GM23338 (cell line): ENCODE data around the gene PRKCG. TPM values are rescaled to one million over a fixed set of nuclear protein-coding genes. Genes with fewer than 3 reads are reported as not detected.
A peak's percentile ranks its signal among the peaks of the same experiment; 100 is the strongest.

Experiments used
- ATAC-seq: fragments of 200-7000 bp; cut with Tn5 transposase; 3 replicates; pipeline ENCODE4 v1.9.1; 2020
- DNase-seq: peaks from one replicate; pipeline ENCODE4 v3.0.0-alpha.2; 2015; ENCODE audit warnings: low spot score
- H2AFZ ChIP-seq: fragments of 200-600 bp; sonication (generic); 2 replicates; pipeline ENCODE4 v1.8.0; 2016; ENCODE audit warnings: antibody characterized with exemption, mild to moderate bottlenecking, moderate library complexity
- H3F3A ChIP-seq: fragments of 200-600 bp; sonication (generic); replicated peaks from 2 replicates; pipeline ENCODE4 v1.8.0; 2017; ENCODE audit warnings: antibody characterized with exemption, mixed run types, low read depth
- H3K27ac ChIP-seq: fragments of 200-600 bp; sonication (generic); 2 replicates; pipeline ENCODE4 v1.6.1; 2016; ENCODE audit warnings: low read depth
- H3K27me3 ChIP-seq: fragments of 200-600 bp; sonication (generic); 2 replicates; pipeline ENCODE4 v1.8.0; 2016; ENCODE audit warnings: mild to moderate bottlenecking, mixed run types, moderate library complexity; ENCODE audit not compliant: insufficient read depth
- H3K36me3 ChIP-seq: fragments of 200-600 bp; sonication (generic); 2 replicates; pipeline ENCODE4 v1.8.0; 2016; ENCODE audit warnings: mild to moderate bottlenecking; ENCODE audit not compliant: insufficient read depth
- H3K4me1 ChIP-seq: fragments of 200-600 bp; sonication (generic); 2 replicates; pipeline ENCODE4 v1.8.0; 2016; ENCODE audit warnings: mild to moderate bottlenecking, moderate library complexity; ENCODE audit not compliant: insufficient read depth
- H3K4me2 ChIP-seq: fragments of 200-600 bp; sonication (generic); 2 replicates; pipeline ENCODE4 v1.7.1; 2017; ENCODE audit warnings: mixed run types
- H3K4me3 ChIP-seq: fragments of 200-600 bp; sonication (generic); 2 replicates; pipeline ENCODE4 v1.6.1; 2016; ENCODE audit warnings: mixed run types
- H3K79me2 ChIP-seq: fragments of 200-600 bp; sonication (generic); replicated peaks from 2 replicates; pipeline ENCODE4 v1.8.0; 2017; ENCODE audit warnings: mild to moderate bottlenecking; ENCODE audit not compliant: insufficient read depth
- H3K9me2 ChIP-seq: fragments of 200-600 bp; sonication (generic); 2 replicates; pipeline ENCODE4 v1.8.0; 2017; ENCODE audit not compliant: insufficient read depth
- H4K20me1 ChIP-seq: fragments of 200-600 bp; sonication (generic); replicated peaks from 2 replicates; pipeline ENCODE4 v1.8.0; 2017; ENCODE audit warnings: mild to moderate bottlenecking; ENCODE audit not compliant: insufficient read depth
- H3K27ac Mint-ChIP-seq: 2 replicates; pipeline ENCODE4 v1.8.0; 2020; ENCODE audit warnings: inconsistent platforms, mild to moderate bottlenecking, moderate library complexity, mixed read lengths
- H3K27me3 Mint-ChIP-seq: 3 replicates; pipeline ENCODE4 v1.8.0; 2022; ENCODE audit warnings: low read depth, mild to moderate bottlenecking, moderate library complexity, mixed read lengths, inconsistent platforms; ENCODE audit not compliant: insufficient read depth, poor library complexity
- H3K36me3 Mint-ChIP-seq: 3 replicates; pipeline ENCODE4 v1.8.0; 2021; ENCODE audit warnings: low read depth, mild to moderate bottlenecking, inconsistent platforms, moderate library complexity, mixed read lengths
- H3K4me1 Mint-ChIP-seq: 3 replicates; pipeline ENCODE4 v1.8.0; 2020; ENCODE audit warnings: mild to moderate bottlenecking, inconsistent platforms, mixed read lengths
- H3K4me3 Mint-ChIP-seq: 3 replicates; pipeline ENCODE4 v1.8.0; 2021; ENCODE audit warnings: moderate library complexity, mild to moderate bottlenecking, inconsistent platforms, mixed read lengths
- H3K9me3 Mint-ChIP-seq: 3 replicates; pipeline ENCODE4 v1.8.0; 2020; ENCODE audit warnings: moderate library complexity, mild to moderate bottlenecking, inconsistent platforms, mixed read lengths
- CREB1 ChIP-seq: fragments of 250-450 bp; sonication (Bioruptor Pico); IDR thresholded peaks from 2 replicates; pipeline ENCODE4 v1.5.0; 2020; ENCODE audit warnings: low read depth, mild to moderate bottlenecking, moderate library complexity
- CTCF ChIP-seq, 2 experiments: fragments of 200-600 bp in 1 of 2; sonication (generic) in 1 of 2; conservative IDR thresholded peaks; 2 replicates each; pipeline versions ENCODE4 v1.5.1 to v1.6.1; 2016 to 2017; ENCODE audit warnings: antibody characterized with exemption in 2 of 2, low read depth in 2 of 2, mild to moderate bottlenecking in 2 of 2, moderate library complexity in 1 of 2
- ETS1 ChIP-seq: IDR thresholded peaks from 2 replicates; pipeline ENCODE4 v1.6.1; 2016; ENCODE audit warnings: antibody characterized with exemption
- EZH2 ChIP-seq: fragments of 200-600 bp; sonication (generic); IDR thresholded peaks from one replicate; pipeline ENCODE4 v1.8.0; 2017; ENCODE audit warnings: antibody characterized with exemption, mild to moderate bottlenecking, low read depth; ENCODE audit not compliant: unreplicated experiment
- EZH2phosphoT487 ChIP-seq: fragments of 200-600 bp; sonication (generic); IDR thresholded peaks from one replicate; pipeline ENCODE4 v1.8.1; 2018; ENCODE audit warnings: antibody characterized with exemption; ENCODE audit not compliant: unreplicated experiment
- JUNB ChIP-seq: IDR thresholded peaks from one replicate; pipeline ENCODE4 v1.6.1; 2016; ENCODE audit warnings: antibody characterized with exemption; ENCODE audit not compliant: unreplicated experiment
- NANOG ChIP-seq: IDR thresholded peaks from 2 replicates; pipeline ENCODE4 v1.6.1; 2016; ENCODE audit warnings: antibody characterized with exemption, borderline replicate concordance
- POLR2AphosphoS5 ChIP-seq: IDR thresholded peaks from 2 replicates; pipeline ENCODE4 v1.6.1; 2016; ENCODE audit warnings: antibody characterized with exemption, low read depth
- REST ChIP-seq: IDR thresholded peaks from one replicate; pipeline ENCODE4 v1.6.1; 2018; ENCODE audit warnings: antibody characterized with exemption; ENCODE audit not compliant: unreplicated experiment
- STAT1 ChIP-seq: IDR thresholded peaks from one replicate; pipeline ENCODE4 v1.6.1; 2016; ENCODE audit warnings: antibody characterized with exemption; ENCODE audit not compliant: unreplicated experiment
- ZNF114 ChIP-seq: fragments of 250-450 bp; sonication (Bioruptor Pico); IDR thresholded peaks from 2 replicates; pipeline ENCODE4 v1.5.0; 2020; ENCODE audit warnings: mild to moderate bottlenecking, moderate library complexity
- ZNF331 ChIP-seq: fragments of 250-450 bp; sonication (Bioruptor Pico); IDR thresholded peaks from 2 replicates; pipeline ENCODE4 v1.5.0; 2020; ENCODE audit warnings: low read depth, mild to moderate bottlenecking, moderate library complexity
- ZNF462 ChIP-seq: fragments of 250-450 bp; sonication (Bioruptor Pico); IDR thresholded peaks from 2 replicates; pipeline ENCODE4 v1.5.0; 2020; ENCODE audit warnings: mild to moderate bottlenecking, moderate library complexity
- polyA plus RNA-seq: library from polyadenylated mRNA; unstranded; fragments of >200 nt; fragmentation: Nextera tagmentation; extraction: Ambion mirVana; gene quantifications from 2 replicates; pipeline ENCODE4 v1.2.1, GENCODE V29; 2016
- total RNA-seq: library from RNA; depleted of rRNA; stranded (reverse); fragments of >200 nt; shearing (Covaris generic); gene quantifications from 2 replicates; pipeline ENCODE4 v1.2.3, GENCODE V29; 2014

The PRKCG gene
- total and polyA plus RNA-seq, 2 experiments from 2014 or later: 15.4 to 15.9 TPM

- Mint-ChIP-seq H3K9me3 (no peaks in the 10 kb centered on the region), H3K27me3 (peaks cover 27% of the 10 kb centered on the region), H3K36me3 (peaks cover 3% of the 10 kb centered on the region; the same call in 2 of the 3 replicates), H3K4me1 (peaks cover 13% of the 10 kb centered on the region), H3K4me3 (peak overlapping the region; percentile 74), H3K27ac (no peak overlapping the region)
- Histone ChIP-seq H3K79me2 (no peaks in the 10 kb centered on the region), H3K27me3 (peaks cover 11% of the 10 kb centered on the region), H3K4me3 (peak overlapping the region; percentile 89), H3F3A (peaks cover 24% of the 10 kb centered on the region), H3K36me3 (no peaks in the 10 kb centered on the region; the same call in 1 of the 2 replicates), H4K20me1 (no peaks in the 10 kb centered on the region), H2AFZ (no peak overlapping the region; the same call in 1 of the 2 replicates), H3K9me2 (no peaks in the 10 kb centered on the region), H3K4me1 (peaks cover 30% of the 10 kb centered on the region), H3K4me2 (peak overlapping the region; percentile 81), H3K27ac (no peak overlapping the region)
- DNase-seq (peak; percentile 67), ATAC-seq (no peak)
- TF ChIP-seq EZH2phosphoT487 (no peak), ZNF114 (CRISPR knock-in tag) (no peak), EZH2 (no peak), CREB1 (CRISPR knock-in tag) (no peak), ETS1 (no peak), ZNF331 (CRISPR knock-in tag) (no peak), POLR2AphosphoS5 (no peak), REST (no peak), STAT1 (no peak), ZNF462 (CRISPR knock-in tag) (no peak), CTCF (conservative IDR thresholded peaks at IDR 0.05; ENCODE audit: low read depth in 2 of 2) (no peak), JUNB (no peak), NANOG (no peak)
These were observed 1.2 kb downstream of the PRKCG start for GRCh38 chr19:53883231-53883661.
